Measurements from ENCODE around the gene ATP6V0E2. TPM values are rescaled to one million over a fixed set of nuclear protein-coding genes. Genes with fewer than 3 reads are reported as not detected.

ATP6V0E2 gene
- total RNA-seq, 2 donors from 2014 or later = 15.3 to 16.1 TPM

DNA sequence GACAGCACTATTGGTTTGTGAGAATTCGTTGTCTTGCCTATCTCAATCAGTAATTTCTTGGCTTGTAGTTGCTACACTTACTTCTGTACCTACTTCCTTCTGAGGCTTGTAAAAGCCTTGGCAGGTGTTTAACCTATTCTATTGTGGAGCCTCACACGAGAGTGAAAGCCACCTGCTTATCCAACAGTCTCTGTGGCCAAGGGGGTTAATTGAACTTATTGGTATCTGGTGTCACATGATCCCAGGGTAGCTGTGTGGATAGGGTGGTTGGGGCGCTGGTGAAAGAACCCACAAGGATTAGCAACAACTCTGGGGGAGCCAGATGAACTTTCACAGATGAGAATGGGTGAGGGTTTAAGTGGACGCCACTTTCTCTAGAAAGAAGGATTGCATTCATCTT is 13.9 kb upstream of the ATP6V0E2 start:
- no peaks in the 10 kb centered on the region for H3K27me3 ChIP-seq (ENCODE audit: control insufficient read depth, insufficient read depth, low read length, poor library complexity, severe bottlenecking)
- no peaks in the 10 kb centered on the region for H3K9me3 Mint-ChIP-seq
- no peak for DNase-seq
- no peaks in the 10 kb centered on the region for H3K9me3 ChIP-seq (ENCODE audit: control insufficient read depth, low read length)
- no peaks in the 10 kb centered on the region for H3K36me3 ChIP-seq (ENCODE audit: control insufficient read depth, insufficient read depth, low read length)
- H3K4me3 ChIP-seq (ENCODE audit: low read length) = no peak overlapping the region
- no peak overlapping the region for H3K27ac Mint-ChIP-seq
- H3K9ac ChIP-seq (ENCODE audit: extremely low read depth, low read length, poor library complexity, severe bottlenecking) = no peak overlapping the region
- H3K36me3 Mint-ChIP-seq (ENCODE audit: low read depth) = no peaks in the 10 kb centered on the region
- TF ChIP-seq CTCF (conservative IDR thresholded peaks at IDR 0.05) = no peak
- 91 to 93% methylated on average over 1 to 4 of the region's 4 CpGs for WGBS, 2 experiments (ENCODE audit: insufficient coverage in 1 of 2, insufficient read length in 1 of 2)
- no peak overlapping the region for H3K4me3 Mint-ChIP-seq
- H3K27me3 Mint-ChIP-seq (ENCODE audit: insufficient read depth) = peaks cover 8% of the 10 kb centered on the region
- H3K4me1 Mint-ChIP-seq = peaks cover 15% of the 10 kb centered on the region
- peaks cover 8% of the 10 kb centered on the region for H3K4me1 ChIP-seq (ENCODE audit: control insufficient read depth, insufficient read depth, low read length)
- no peak overlapping the region for H3K27ac ChIP-seq (ENCODE audit: low read depth, low read length)

DNA sequence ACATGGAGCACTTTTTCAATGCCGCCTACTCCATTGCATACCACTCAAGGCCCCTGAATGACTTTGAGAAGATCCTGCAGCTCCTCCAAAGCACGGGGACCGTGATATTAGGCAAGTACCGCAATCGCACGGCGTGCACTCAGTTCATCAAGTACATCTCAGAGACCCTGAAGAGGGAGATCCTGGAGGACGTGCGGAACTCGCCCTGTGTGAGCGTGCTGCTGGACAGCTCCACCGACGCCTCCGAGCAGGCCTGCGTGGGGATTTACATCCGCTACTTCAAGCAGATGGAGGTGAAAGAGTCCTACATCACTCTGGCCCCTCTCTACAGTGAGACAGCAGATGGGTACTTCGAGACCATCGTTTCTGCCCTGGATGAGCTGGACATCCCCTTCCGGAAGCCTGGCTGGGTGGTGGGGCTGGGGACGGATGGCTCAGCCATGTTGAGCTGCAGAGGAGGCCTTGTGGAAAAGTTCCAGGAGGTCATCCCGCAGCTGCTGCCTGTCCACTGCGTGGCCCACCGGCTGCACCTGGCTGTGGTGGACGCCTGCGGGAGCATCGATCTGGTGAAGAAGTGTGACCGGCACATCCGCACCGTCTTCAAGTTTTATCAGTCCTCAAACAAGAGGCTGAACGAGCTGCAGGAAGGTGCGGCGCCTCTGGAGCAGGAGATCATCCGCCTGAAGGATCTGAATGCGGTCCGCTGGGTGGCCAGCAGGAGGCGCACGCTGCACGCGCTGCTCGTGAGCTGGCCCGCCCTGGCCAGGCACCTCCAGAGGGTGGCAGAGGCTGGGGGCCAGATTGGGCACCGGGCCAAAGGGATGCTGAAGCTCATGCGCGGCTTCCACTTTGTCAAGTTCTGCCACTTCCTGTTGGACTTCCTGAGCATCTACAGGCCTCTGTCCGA is 12.7 kb upstream of the ATP6V0E2 start:
- Histone ChIP-seq H3K4me1 (ENCODE audit: control insufficient read depth, insufficient read depth, low read length) (no peaks in the 10 kb centered on the region), H3K9ac (ENCODE audit: extremely low read depth, low read length, poor library complexity, severe bottlenecking) (no peak overlapping the region), H3K36me3 (ENCODE audit: control insufficient read depth, insufficient read depth, low read length) (no peaks in the 10 kb centered on the region), H3K27me3 (ENCODE audit: control insufficient read depth, insufficient read depth, low read length, poor library complexity, severe bottlenecking) (no peaks in the 10 kb centered on the region), H3K4me3 (ENCODE audit: low read length) (no peak overlapping the region), H3K27ac (ENCODE audit: low read depth, low read length) (no peak overlapping the region), H3K9me3 (ENCODE audit: control insufficient read depth, low read length) (no peaks in the 10 kb centered on the region)
- Mint-ChIP-seq H3K9me3 (no peaks in the 10 kb centered on the region), H3K4me3 (no peak overlapping the region), H3K36me3 (ENCODE audit: low read depth) (no peaks in the 10 kb centered on the region), H3K27me3 (ENCODE audit: insufficient read depth) (peaks cover 8% of the 10 kb centered on the region), H3K27ac (no peak overlapping the region), H3K4me1 (peaks cover 3% of the 10 kb centered on the region)
- peak; percentile 99 for TF ChIP-seq CTCF (conservative IDR thresholded peaks at IDR 0.05)
- DNase-seq = peak; percentile 88
- 81 to 85% methylated on average over 40 to 45 of the region's 45 CpGs for WGBS, 2 experiments (ENCODE audit: insufficient coverage in 1 of 2, insufficient read length in 1 of 2)

- no peaks in the 10 kb centered on the region for H3K9me3 Mint-ChIP-seq
- H3K4me1 ChIP-seq (ENCODE audit: control insufficient read depth, insufficient read depth, low read length) = no peaks in the 10 kb centered on the region
- TF ChIP-seq CTCF (conservative IDR thresholded peaks at IDR 0.05) = no peak
- WGBS, 2 experiments (ENCODE audit: insufficient coverage in 1 of 2, insufficient read length in 1 of 2) = 96 to 99% methylated on average over 13 to 16 of the region's 16 CpGs
- no peak for DNase-seq
- H3K36me3 ChIP-seq (ENCODE audit: control insufficient read depth, insufficient read depth, low read length) = no peaks in the 10 kb centered on the region
- H3K27ac Mint-ChIP-seq = no peak overlapping the region
- H3K27me3 Mint-ChIP-seq (ENCODE audit: insufficient read depth) = peaks cover 8% of the 10 kb centered on the region
- H3K27ac ChIP-seq (ENCODE audit: low read depth, low read length) = no peak overlapping the region
- no peak overlapping the region for H3K9ac ChIP-seq (ENCODE audit: extremely low read depth, low read length, poor library complexity, severe bottlenecking)
- H3K4me1 Mint-ChIP-seq = no peaks in the 10 kb centered on the region
- H3K4me3 ChIP-seq (ENCODE audit: low read length) = no peak overlapping the region
- no peaks in the 10 kb centered on the region for H3K36me3 Mint-ChIP-seq (ENCODE audit: low read depth)
- H3K27me3 ChIP-seq (ENCODE audit: control insufficient read depth, insufficient read depth, low read length, poor library complexity, severe bottlenecking) = no peaks in the 10 kb centered on the region
- no peak overlapping the region for H3K4me3 Mint-ChIP-seq
- H3K9me3 ChIP-seq (ENCODE audit: control insufficient read depth, low read length) = no peaks in the 10 kb centered on the region
Observed at GRCh38 chr7:149861728-149862045, 12.1 kb upstream of the ATP6V0E2 start.

All from endodermal cell (in vitro differentiated cells).